Stimulated activated CD4-positive, alpha-beta T cell treated with anti-CD3 and anti-CD28 coated beads, TNF-alpha, amount 100 ng/mL, for 24 hours (primary cell): ENCODE results near the gene COMTD1.
"Not testable (repeated sequence)": the region's sequence is repeated elsewhere in the genome, so short reads cannot be mapped to it uniquely, and the experiment has no call there.

Experiments used
- DNase-seq, 3 experiments: peaks; one replicate each; pipeline ENCODE4 v3.0.0-alpha.2; 2020; ENCODE audit warnings: low read depth in 3 of 3

COMTD1 gene

DNA sequence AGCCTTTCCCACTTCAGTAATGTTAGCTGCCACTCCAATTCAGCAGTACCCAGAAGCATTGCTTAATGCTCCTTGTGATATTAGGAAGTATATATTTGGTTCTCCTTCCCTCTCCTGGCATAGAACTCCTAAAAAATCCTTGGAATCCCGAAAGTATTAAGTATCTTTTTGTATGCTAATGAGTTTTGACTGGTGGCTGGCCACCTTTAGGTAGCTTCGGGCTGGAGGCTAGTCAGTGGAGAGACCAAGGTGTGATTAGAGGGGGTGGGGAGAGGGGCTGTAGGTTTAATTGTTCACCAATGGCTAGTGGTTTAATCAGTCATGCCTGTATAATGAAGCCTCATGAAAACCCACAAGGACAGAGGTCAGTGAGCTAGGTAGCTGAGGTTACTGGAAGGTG is 12.2 kb downstream of the COMTD1 start:
- DNase-seq = no peak

DNA sequence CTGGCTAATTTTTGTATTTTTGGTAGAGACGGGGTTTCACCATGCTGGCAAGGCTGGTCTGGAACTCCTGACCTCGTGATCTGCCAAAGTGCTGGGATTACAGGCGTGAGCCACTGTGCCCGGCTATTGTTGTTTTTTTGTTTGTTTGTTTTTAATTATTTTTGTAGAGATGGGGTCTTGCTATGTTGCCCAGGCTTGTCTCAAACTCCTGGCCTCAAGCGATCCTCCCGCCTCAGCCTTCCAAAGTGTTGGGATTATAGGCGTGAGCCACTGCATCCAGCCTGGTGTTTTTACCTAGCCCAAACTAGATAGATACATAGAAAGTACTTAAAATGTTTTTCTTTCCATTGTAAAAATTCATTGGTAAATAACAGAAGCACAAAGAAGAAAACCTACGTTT is 14.3 kb downstream of the COMTD1 start:
- not testable (repeated sequence) for DNase-seq

DNA sequence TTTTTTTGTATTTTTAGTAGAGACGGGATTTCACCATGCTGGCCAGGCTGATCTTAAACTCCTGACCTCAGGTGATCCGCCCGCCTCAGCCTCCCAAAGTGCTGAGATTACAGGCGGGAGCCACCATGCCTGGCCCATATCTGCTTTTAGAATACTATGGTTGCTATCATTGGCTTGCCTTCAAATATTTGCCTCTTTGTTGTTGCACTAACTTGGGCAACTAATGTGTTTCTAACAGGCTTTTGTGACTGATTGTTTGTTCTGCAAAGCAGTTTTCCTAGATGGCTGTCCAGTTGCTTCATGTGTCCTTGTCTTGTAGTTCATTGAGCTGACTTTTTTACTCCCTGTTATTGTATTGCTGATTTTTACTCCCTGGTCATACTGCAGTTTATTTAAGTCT is 15.5 kb downstream of the COMTD1 start:
- DNase-seq = no peak

DNA sequence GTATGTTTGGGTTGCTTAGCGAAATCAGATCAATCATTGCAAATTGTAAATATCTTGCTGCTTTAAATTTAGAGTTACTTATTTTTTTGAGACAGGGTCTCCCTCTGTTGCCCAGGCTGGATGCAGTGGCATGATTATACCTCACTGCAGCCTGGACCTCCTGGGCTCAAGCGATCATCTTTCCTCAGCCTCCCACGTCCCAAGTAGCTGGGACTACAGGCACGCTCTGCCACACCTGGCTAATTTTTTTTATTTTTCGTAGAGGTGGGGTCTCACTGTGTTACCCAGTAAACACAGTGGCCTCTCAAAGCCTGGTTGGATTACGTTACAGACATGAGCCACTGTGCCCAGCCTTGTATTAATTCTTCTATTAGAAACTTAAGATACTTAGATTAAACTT is 23.4 kb downstream of the COMTD1 start:
- no peak for DNase-seq

DNA sequence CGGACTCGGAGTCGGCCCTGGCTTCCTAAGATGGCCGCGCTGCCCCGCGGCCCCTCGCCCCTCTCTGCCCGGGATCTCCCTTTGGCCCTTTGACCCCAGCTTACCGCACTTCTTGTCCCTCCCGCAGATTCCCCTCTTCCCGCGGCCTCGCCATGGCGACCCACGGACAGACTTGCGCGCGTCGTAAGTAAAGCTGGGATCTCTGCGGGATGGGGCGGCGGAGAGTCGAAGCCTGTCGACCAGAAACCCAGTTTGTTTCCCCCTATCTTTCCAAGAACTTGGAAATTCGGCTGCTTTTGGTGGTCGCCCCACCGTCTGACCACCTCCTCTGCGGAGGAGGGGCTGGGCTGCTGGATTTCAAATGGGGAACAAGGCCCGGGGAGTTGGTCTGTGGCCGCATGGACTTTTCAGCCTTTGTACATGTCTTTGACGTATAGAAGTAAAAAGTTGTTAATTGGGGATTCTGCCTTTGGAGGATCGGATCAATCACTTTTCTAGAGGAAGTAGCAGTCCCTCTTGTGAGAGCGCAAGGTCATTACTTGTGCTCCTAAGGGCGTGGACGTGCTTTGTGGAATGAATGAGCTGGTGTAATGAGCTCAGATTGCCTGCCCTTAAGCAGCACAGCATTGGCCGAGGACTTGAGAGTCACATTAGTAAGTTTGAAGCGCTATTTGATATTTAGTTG is 24.6 kb downstream of the COMTD1 start:
- DNase-seq = peak in 1 of 3 experiments; percentile 14

DNA sequence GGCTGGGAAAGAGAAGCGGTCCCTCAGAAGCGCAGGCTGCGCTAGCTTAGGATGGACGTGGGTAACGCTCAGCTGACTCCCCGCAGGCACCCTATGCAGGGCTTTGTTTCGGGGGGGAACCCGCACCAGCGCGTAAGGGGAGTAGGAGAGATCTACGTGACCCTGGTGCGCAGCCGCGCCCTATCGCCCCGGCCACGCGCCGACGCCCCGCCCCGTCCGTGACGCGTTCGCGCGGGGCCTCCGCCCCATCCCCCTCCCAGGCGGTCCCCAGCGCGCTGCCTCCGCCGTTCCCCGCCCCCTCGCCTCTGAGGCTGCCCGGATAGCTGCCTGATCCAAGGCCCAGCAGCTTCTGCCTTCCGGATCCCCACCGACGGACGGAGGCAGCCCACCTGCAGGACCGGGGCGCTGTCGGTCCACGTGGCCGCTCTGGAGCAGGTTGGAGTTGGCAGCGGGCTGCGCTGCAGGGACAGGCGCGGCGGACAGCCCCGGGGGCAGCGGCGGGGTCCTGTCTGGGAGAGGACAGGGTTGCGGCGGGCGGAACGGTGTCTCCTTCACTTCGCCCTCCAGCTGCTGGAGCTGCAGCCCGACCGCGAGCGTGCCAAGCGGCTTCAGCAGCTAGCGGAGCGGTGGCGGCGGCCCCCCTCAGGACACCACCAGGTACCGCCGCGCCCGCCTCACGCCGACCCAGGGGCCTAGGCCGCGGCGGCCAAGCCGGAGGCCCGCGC is 25.3 kb downstream of the COMTD1 start, which contains the start of gene VDAC2:
VDAC2 (plus strand) TSS at position 515 of the 725 bp plus-strand sequence. CDS start 363 bp downstream, outside the sequence.
- DNase-seq = peak; percentile 87 to 91 (median 90)

DNA sequence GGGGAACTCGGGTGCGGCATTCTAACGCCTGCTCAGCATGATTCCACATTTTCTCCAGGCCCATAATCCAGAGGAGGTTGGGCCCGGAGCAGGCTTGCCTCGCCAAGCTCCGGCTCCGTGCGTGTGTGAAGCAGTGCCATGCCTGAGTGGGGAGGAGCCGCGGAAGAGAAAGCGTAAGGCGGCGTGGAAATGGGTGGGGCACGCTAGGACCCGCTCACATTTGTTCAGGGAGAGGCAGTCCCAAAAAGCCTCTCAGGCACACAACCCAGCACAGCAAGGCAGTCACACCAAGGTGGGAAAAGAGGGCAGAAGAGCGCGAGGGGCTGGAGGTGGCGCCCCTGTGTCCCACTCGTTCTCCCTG is 25.9 kb downstream of the COMTD1 start:
- DNase-seq = peak; percentile 44 to 73 (median 50)

DNA sequence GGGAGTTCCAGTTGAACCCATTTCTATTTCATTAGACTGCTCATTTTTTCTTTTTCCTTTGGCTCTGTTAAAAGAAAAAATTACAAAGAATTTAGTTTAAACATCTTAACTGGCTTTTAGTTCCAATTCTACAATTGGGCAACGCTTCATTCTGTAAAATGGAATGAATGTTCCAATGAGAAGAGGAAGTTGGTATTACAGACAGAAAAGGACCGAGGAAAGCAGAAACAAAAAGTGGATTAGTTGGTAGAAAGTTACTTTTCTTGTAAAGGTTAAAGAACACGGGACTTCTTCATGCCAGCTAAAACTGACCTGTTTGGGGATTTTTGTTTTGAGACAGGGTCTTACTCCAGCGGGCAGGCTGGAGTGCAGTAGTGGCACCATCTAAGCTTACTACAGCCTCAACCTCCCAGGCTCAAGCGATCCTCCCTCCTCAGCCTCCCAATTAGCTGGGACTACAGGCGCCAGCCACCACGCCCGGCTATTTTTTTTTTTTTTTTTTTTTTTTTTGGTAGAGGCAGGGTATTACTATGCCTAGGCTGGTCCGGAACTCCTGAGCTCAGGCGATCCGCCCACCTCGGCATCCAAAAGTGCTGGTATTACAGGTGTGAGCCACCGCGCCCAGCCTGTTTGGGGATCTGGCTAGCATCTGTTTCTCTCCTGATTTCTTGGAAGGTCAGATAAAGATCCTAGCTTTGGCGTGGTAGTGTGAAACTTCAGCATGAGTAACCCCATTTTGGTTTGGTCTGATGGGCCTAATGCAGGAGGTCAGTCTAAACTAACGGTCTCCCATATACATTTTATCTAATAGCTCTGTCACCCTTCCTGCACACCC is 26.5 kb downstream of the COMTD1 start:
- DNase-seq = no peak

DNA sequence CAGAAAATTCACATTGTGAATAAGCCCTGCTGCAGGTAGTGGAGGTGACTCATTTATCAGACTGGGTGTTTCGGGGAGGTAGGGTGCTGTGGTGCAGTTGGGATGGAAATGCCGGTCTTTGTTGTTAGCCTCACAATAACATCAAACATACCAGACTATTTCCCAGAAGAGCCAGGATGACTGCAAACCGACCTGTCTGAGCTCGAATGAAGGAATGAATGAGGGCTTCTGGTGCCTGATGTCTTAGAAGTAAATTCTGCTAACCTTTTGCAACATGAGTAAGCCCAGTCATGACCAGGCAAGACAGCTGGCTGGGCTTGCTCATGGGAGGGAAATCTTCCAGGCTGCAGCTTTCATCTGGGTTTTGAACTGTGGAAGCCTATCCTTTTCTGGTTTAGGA is 27.6 kb downstream of the COMTD1 start:
- DNase-seq = no peak

DNA sequence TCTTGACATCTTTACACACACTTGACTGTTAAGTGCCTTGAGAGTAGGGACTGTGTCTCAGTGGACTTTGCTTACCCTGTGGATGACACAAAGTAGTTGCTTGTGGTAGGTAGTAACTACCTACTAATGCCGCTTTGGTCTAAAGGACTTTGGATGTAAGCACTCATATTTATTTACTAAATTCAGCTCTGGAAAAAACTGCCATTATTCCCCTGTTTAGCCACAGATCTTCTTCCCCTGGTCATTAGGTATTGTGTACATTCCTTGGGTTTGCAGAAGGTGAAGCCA is 28.0 kb downstream of the COMTD1 start:
- no peak for DNase-seq

DNA sequence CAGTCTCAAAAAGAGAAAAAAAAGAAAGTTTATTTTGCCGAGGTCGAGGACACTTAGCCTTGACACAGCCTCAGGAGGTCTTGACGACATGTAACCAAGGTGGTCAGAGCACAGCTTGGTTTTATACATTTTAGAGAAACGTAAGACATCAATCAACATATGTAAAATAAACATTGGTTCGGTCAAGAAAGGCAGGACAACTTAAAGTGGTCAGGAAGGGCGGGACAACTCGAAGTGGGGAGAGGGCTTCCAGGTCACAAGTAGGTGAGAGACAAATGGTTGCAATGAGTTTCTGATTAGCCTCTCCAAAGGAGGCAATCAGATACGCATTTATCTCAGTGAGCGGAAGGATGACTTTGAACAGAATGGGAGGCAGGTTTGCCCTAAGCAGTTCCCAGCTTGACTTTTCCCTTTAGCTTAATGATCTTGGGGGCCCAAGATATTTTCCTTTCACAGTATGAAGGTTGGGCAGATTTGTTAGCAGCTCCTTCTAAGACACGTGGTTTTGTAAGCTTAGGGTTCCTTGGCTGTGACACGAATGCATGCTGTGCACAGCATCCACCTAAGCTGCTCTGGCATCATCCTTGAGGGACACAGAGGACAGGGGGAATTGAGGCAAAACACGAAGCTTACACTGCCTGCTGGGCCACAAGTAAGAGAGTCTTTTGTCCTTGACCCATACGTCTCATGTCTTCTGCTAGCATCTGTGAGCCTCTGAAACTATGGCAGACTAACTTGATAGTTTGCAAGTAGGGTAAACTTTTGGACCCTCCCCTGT is 28.5 kb downstream of the COMTD1 start:
- DNase-seq = no peak

DNA sequence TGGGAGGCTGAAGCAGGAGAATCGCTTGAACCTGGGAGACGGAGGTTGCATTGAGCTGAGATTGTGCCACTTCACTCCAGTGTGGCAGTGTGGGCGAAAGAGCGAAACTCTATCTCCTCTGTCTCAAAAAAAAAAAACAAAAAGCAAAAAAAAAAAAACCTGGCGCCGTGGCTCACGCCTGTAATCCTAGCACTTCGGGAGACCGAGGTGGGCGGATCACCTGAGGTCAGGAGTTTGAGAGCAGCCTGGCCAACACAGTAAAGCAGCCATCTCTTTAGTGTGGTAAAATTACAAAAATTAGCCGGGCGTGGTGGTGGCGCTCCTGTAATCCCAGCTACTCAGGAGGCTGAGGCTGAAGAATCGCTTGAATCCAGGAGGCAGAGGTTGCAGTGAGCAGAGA is 29.1 kb downstream of the COMTD1 start:
- not testable (repeated sequence) for DNase-seq

DNA sequence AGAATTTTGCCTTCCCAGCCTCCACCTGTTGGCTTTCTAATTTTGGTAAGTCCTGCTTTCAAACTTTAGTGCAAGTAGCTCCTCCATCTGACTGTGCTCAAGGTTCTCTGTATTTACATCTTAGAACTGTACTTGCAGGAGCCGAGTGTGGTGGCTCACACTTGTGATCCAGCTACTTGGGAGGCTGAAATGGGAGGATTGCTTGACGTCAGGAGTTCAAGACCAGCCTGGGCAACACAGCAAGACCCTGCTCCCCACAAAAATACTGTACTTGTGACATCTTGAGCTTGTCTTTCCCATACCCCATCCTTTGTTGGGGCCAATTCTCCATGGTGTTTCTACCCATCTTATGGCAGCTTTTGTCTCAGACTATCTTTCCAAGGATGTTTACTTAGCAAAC is 29.8 kb downstream of the COMTD1 start:
- DNase-seq = no peak

DNA sequence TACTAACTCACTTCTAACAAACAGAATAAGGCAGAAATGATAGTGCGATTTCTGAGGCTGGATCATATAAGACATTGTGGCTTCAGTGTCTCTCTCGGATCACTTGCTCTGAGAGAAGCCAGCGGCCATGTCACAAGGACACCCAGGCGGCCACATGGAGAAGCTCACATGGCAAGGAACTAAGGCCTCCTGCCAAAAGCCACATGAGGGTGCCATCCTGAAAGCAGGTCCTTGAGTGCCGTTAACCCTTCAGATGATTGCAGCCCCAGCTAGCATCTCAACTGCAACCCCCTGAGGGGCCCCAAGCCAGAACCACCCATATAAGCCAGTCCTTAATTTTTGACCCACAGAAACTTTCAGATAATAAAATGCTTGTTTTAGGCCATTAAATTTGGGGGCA is 32.0 kb downstream of the COMTD1 start:
- DNase-seq = no peak

DNA sequence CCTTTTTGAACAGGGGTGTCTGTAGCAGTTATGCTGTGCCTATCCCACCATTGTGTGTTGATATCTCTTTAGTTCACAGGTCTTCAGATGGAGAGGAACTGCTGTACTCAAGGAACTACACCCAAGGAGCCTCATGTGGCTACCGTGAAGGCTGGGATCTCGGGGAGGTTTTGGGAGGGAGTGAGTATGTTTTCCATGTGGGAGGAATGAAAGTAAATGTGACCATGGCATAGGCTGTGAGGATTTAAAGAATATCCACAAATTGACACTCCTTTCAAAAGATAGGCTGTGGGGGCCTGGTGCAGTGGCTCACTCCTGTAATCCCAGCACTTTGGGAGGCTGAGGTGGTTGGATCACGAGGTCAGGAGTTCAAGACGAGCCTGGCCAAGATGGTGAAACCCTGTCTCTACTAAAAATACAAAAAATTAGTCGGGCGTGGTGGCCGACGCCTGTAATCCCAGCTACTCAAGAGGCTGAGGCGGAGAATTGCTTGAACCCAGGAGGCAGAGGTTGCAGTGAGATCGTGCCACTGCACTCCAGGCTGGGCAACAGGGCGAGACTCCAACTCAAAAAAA is 32.6 kb downstream of the COMTD1 start:
- DNase-seq = not testable (repeated sequence)

DNA sequence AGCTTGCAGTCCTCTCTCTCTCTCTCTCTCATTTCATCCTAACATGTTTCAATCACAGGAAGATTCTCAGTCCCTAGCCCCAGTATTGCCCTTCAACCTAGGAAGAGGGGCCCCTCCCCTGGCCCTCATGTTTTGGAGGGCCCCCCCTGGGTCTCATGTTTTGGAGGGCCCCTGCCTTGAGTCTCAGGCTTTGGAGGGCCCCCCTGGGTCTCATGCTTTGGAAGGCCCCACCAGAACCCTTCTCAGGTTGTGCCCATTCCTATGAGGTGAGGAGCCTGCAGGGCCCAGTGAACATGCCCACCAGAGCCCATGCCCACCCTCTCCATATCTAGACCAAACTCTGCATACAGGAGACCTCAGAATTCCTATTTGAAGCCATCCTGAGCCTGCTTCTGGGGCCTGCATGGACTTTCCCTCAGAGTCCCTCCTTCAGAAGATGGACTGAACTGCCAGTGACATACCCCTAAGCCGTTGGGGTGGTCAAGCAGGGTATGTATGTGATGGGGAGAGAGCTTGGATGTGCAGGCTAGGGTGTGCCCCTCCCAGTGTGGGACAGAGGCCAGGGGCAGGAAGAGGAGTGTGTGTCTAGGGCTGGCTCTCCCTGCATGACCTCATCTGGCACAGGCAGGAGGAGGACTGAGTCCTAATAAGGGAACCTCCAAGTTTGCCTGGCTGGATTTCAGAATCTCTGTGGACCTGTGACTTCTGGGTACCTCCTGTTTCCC is 33.3 kb downstream of the COMTD1 start:
- no peak for DNase-seq

DNA sequence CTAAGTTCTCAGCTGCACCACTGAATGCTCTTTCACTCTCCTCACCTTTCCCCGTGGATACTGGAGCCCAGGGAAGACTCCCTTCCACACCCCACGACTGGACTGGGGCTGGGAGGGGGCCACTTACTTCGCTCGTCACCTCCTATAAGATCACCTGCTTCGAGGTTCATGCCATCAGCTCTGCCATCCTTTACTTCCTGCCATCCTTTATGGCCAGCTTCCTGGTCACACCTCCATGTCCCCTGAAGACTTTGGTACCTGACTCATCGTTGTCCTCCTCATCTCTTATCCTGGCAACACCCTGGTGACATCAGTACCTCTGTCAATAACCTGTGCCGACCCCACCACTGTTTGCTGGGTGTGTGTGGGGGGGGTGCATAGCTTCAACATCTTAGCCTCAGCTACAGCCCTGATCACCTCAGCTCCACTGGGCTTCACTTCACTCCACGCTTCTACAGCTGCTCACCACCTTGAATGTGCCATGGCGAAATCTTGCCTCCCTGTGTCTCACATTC is 33.9 kb downstream of the COMTD1 start:
- DNase-seq = no peak

DNA sequence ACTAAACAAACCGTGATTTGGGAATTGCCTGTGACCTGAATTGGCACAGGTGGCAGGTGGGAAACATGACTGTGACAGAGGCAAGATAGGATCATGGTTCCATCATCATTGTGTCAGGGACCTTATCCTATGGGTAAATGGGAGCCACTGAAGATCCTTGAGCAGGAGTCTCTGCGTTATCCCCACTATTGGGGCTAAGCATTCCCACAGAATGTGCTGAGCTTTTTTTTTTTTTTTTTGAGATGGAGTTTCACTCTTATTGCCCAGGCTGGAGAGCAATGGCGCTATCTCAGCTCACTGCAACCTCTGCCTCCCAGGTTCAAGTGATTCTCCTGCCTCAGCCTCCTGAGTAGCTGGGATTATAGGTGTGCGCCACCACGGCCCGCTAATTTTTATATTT is 35.8 kb downstream of the COMTD1 start:
- not testable (repeated sequence) for DNase-seq

DNA sequence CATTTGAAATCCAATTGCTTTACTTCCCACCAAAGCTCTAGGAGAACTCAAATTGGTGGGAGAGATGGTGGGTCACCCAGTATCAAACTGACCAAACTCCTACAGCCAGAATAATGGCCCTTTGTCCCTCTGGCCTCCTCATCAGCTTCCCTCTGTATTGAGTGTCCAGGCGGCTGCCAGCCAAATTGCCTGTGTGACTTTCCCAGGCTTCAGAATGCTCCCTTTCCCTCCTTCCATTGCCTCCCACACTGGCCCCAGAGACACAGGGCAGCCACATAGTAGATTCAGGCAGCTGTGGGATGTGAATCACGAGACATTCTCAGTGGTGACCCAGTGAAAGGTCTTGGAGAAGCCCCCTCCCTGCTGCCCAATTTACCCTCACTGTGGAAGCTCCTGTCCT is 37.9 kb downstream of the COMTD1 start:
- DNase-seq = no peak

DNA sequence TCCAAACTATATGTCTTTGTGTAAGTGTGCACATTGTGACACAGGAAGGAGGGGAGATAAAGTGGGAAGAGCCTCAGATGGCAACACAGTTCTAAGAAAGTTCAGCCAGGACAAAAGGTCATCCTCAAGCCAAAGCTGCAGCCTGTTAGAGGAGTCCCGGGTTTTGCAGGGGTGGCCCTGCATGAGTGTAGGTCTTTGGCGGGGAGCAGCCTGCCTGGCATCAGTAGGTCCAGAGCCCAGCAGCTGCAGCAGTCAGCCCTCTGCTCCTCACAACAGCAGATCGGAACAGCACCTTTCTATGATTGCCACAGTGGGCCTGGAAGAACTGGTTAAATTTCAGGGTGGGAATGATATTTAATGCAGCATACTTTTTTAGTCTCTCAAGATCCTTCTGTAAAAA is 38.7 kb downstream of the COMTD1 start:
- DNase-seq = no peak
